CD4-positive, CD25-positive, alpha-beta regulatory T cell (primary cell): ENCODE measurements around the gene CILP. TPM values are rescaled to one million over a fixed set of nuclear protein-coding genes. Genes with fewer than 3 reads are reported as not detected.
A peak's percentile ranks its signal among the peaks of the same experiment; 100 is the strongest.
"Not testable (repeated sequence)": the region's sequence is repeated elsewhere in the genome, so short reads cannot be mapped to it uniquely, and the experiment has no call there.

ENCODE experiments used
- ATAC-seq, 2 donors: fragments of 150-1000 bp; cut with Tn5 transposase; one replicate each; pipeline ENCODE4 v1.10.0; 2021; ENCODE audit warnings: low read depth in 2 of 2, moderate number of reproducible peaks in 2 of 2, moderate library complexity in 1 of 2
- DNase-seq, 3 donors: peaks; one replicate each; pipeline versions ENCODE4 v3.0.0 to v3.0.0-alpha.2; 2012 to 2022; ENCODE audit warnings: mixed read lengths in 1 of 3
- H3K27ac ChIP-seq: one replicate; pipeline ENCODE4 v1.7.0; 2013; ENCODE audit warnings: mild to moderate bottlenecking, low read length; ENCODE audit not compliant: insufficient read depth, poor library complexity, severe bottlenecking
- H3K27me3 ChIP-seq: one replicate; pipeline ENCODE4 v1.7.0; 2013; ENCODE audit warnings: low read length; ENCODE audit not compliant: control insufficient read depth, insufficient read depth
- H3K36me3 ChIP-seq: one replicate; pipeline ENCODE4 v1.7.0; 2013; ENCODE audit warnings: mild to moderate bottlenecking, low read length, moderate library complexity; ENCODE audit not compliant: control insufficient read depth, insufficient read depth
- H3K4me1 ChIP-seq: 2 replicates; pipeline ENCODE4 v1.7.0; 2013; ENCODE audit warnings: mild to moderate bottlenecking, low read length; ENCODE audit not compliant: insufficient read depth, control insufficient read depth, poor library complexity, severe bottlenecking
- H3K4me3 ChIP-seq: one replicate; pipeline ENCODE4 v1.7.0; 2013; ENCODE audit warnings: low read depth, mild to moderate bottlenecking, low read length, moderate library complexity
- H3K9me3 ChIP-seq, 2 experiments: 1 replicate in 1 of 2; 2 replicates in 1 of 2; pipeline ENCODE4 v1.7.0; 2013; ENCODE audit warnings: low read length in 2 of 2, mild to moderate bottlenecking in 1 of 2, moderate library complexity in 1 of 2; ENCODE audit not compliant: control insufficient read depth in 2 of 2
- H3K27ac Mint-ChIP-seq, 3 donors: one replicate each; pipeline ENCODE4 v1.8.0; 2020 to 2022; ENCODE audit warnings: mild to moderate bottlenecking in 3 of 3, mixed read lengths in 3 of 3, moderate library complexity in 2 of 3
- H3K27me3 Mint-ChIP-seq: one replicate; pipeline ENCODE4 v1.8.0; 2022; ENCODE audit warnings: mild to moderate bottlenecking, mixed read lengths
- H3K36me3 Mint-ChIP-seq: one replicate; pipeline ENCODE4 v1.8.0; 2020; ENCODE audit warnings: mixed read lengths
- H3K4me1 Mint-ChIP-seq, 4 donors: one replicate each; pipeline ENCODE4 v1.8.0; 2020 to 2022; ENCODE audit warnings: mixed read lengths in 4 of 4, mild to moderate bottlenecking in 1 of 4
- H3K4me3 Mint-ChIP-seq, 4 donors: one replicate each; pipeline ENCODE4 v1.8.0; 2020 to 2022; ENCODE audit warnings: mild to moderate bottlenecking in 4 of 4, mixed read lengths in 4 of 4, moderate library complexity in 3 of 4
- H3K9me3 Mint-ChIP-seq, 7 donors: one replicate each; pipeline ENCODE4 v1.8.0; 2020 to 2022; ENCODE audit warnings: mixed read lengths in 7 of 7, mild to moderate bottlenecking in 3 of 7, moderate library complexity in 2 of 7
- polyA plus RNA-seq, 4 donors: library from polyadenylated mRNA; unstranded; fragments of 300-500 nt; fragmentation: Illumina TruSeq; gene quantifications; one replicate each; pipeline ENCODE4 v1.2.3, GENCODE V29; 2021
- total RNA-seq: library from RNA; stranded (reverse); gene quantifications from one replicate; pipeline ENCODE4 v1.2.3, GENCODE V29; 2022

Gene CILP
- total and polyA plus RNA-seq, 5 donors from 2014 or later = 0.52 TPM; not detected in 4

- peak in 1 of 3 donors; percentile 41 for DNase-seq
These were observed 22.1 kb downstream of the CILP start for GRCh38 chr15:65189102-65189740.

GRCh38 chr15:65188472-65188871 lies 22.8 kb downstream of the CILP start:
- peaks cover 6 to 16% (median 13%) of the 10 kb centered on the region in 4 donors for H3K4me1 Mint-ChIP-seq
- not testable (repeated sequence) for H3K4me3 ChIP-seq

More at GRCh38 chr15:65189102-65189740, 22.1 kb downstream of the CILP start:
- H3K9me3 Mint-ChIP-seq = no peaks in the 10 kb centered on the region
- no peaks in the 10 kb centered on the region for H3K36me3 Mint-ChIP-seq
- no peak overlapping the region for H3K27ac Mint-ChIP-seq
- H3K4me1 Mint-ChIP-seq = peaks cover 4 to 9% (median 7%) of the 10 kb centered on the region in 4 donors
- Histone ChIP-seq H3K27me3 (no peaks in the 10 kb centered on the region), H3K9me3 (no peaks in the 10 kb centered on the region), H3K4me3 (no peak overlapping the region), H3K4me1 (peaks cover 8% of the 10 kb centered on the region), H3K36me3 (no peaks in the 10 kb centered on the region), H3K27ac (no peak overlapping the region)
- ATAC-seq = no peak
- no peaks in the 10 kb centered on the region for H3K27me3 Mint-ChIP-seq
- H3K4me3 Mint-ChIP-seq = no peak overlapping the region

GRCh38 chr15:65184868-65185717 lies 26.2 kb downstream of the CILP start, which contains the start of gene CLPX:
TSS of gene CLPX (minus strand) at chr15:65185342. CDS start at chr15:65185153, 189 bp downstream.
- H3K4me3 ChIP-seq = peak within 1 kb of the TSS; percentile 92
- Mint-ChIP-seq H3K9me3 (no peaks in the 10 kb centered on the region), H3K27me3 (no peaks in the 10 kb centered on the region), H3K36me3 (peaks cover 4% of the 10 kb centered on the region), H3K27ac (peak within 1 kb of the TSS; percentile 96 to 98 (median 97)), H3K4me1 (peaks cover 17 to 43% (median 24%) of the 10 kb centered on the region in 4 donors), H3K4me3 (peak within 1 kb of the TSS; percentile 94 to 97 (median 96))
- DNase-seq (peak; percentile 87 to 98 (median 93)), ATAC-seq (peak; percentile 91 to 96)
- H3K36me3 ChIP-seq = peaks cover 1% of the 10 kb centered on the region
- H3K9me3 ChIP-seq = no peaks in the 10 kb centered on the region
- peak within 1 kb of the TSS; percentile 81 for H3K27ac ChIP-seq
- peaks cover 28% of the 10 kb centered on the region for H3K4me1 ChIP-seq
- no peaks in the 10 kb centered on the region for H3K27me3 ChIP-seq

More at GRCh38 chr15:65188472-65188871, 22.8 kb downstream of the CILP start:
- not testable (repeated sequence) for H3K27me3 ChIP-seq, H3K9me3 ChIP-seq, H3K27ac ChIP-seq, DNase-seq, H3K36me3 ChIP-seq, H3K27me3 Mint-ChIP-seq, ATAC-seq, H3K27ac Mint-ChIP-seq, H3K9me3 Mint-ChIP-seq, H3K36me3 Mint-ChIP-seq
- peak overlapping the region in 1 of 4 donors; percentile 65 for H3K4me3 Mint-ChIP-seq
- H3K4me1 ChIP-seq = peaks cover 16% of the 10 kb centered on the region

GRCh38 chr15:65184305-65184867 lies 26.9 kb downstream of the CILP start:
- Mint-ChIP-seq H3K27me3 (no peaks in the 10 kb centered on the region), H3K27ac (peak overlapping the region; percentile 96 to 97 (median 96)), H3K9me3 (no peaks in the 10 kb centered on the region), H3K4me3 (peak overlapping the region; percentile 94 to 97 (median 96)), H3K36me3 (peaks cover 4% of the 10 kb centered on the region), H3K4me1 (peaks cover 21 to 49% (median 31%) of the 10 kb centered on the region in 4 donors)
- DNase-seq (peak in 2 of 3 donors; percentile 19 to 56), ATAC-seq (no peak)
- H3K36me3 ChIP-seq = peaks cover 9% of the 10 kb centered on the region
- peaks cover 31% of the 10 kb centered on the region for H3K4me1 ChIP-seq
- peak overlapping the region; percentile 81 for H3K27ac ChIP-seq
- H3K27me3 ChIP-seq = no peaks in the 10 kb centered on the region
- H3K4me3 ChIP-seq = peak overlapping the region; percentile 92
- no peaks in the 10 kb centered on the region for H3K9me3 ChIP-seq

- peaks cover 13% of the 10 kb centered on the region for H3K36me3 ChIP-seq
- Mint-ChIP-seq H3K9me3 (no peaks in the 10 kb centered on the region), H3K4me3 (peak overlapping the region; percentile 94 to 97 (median 96)), H3K4me1 (peaks cover 26 to 49% (median 32%) of the 10 kb centered on the region in 4 donors), H3K36me3 (peaks cover 5% of the 10 kb centered on the region), H3K27ac (peak overlapping the region in 2 of 3 donors; percentile 96 to 97), H3K27me3 (no peaks in the 10 kb centered on the region)
- ATAC-seq (no peak), DNase-seq (no peak)
- H3K4me3 ChIP-seq = peak overlapping the region; percentile 92
- H3K27ac ChIP-seq = peak overlapping the region; percentile 81
- H3K27me3 ChIP-seq = no peaks in the 10 kb centered on the region
- no peaks in the 10 kb centered on the region for H3K9me3 ChIP-seq
- peaks cover 31% of the 10 kb centered on the region for H3K4me1 ChIP-seq
These were observed 27.5 kb downstream of the CILP start for GRCh38 chr15:65183865-65184159.

- Mint-ChIP-seq H3K36me3 (peaks cover 10% of the 10 kb centered on the region), H3K4me3 (peak overlapping the region; percentile 94 to 97 (median 96)), H3K27me3 (no peaks in the 10 kb centered on the region), H3K9me3 (no peaks in the 10 kb centered on the region), H3K4me1 (peaks cover 28 to 52% (median 33%) of the 10 kb centered on the region in 4 donors), H3K27ac (peak overlapping the region; percentile 42 to 96 (median 52))
- H3K27me3 ChIP-seq = no peaks in the 10 kb centered on the region
- ATAC-seq (no peak), DNase-seq (no peak)
- peaks cover 24% of the 10 kb centered on the region for H3K36me3 ChIP-seq
- peak overlapping the region; percentile 44 for H3K4me3 ChIP-seq
- peaks cover 31% of the 10 kb centered on the region for H3K4me1 ChIP-seq
- H3K27ac ChIP-seq = peak overlapping the region; percentile 23
- H3K9me3 ChIP-seq = no peaks in the 10 kb centered on the region
These were observed 28.7 kb downstream of the CILP start for GRCh38 chr15:65182538-65182937.

GRCh38 chr15:65181582-65182353 lies 29.5 kb downstream of the CILP start:
- H3K27ac Mint-ChIP-seq, H3K27me3 Mint-ChIP-seq, H3K9me3 ChIP-seq, DNase-seq, H3K9me3 Mint-ChIP-seq, ATAC-seq, H3K27me3 ChIP-seq: not testable (repeated sequence)
- peaks cover 31% of the 10 kb centered on the region for H3K4me1 ChIP-seq
- peak overlapping the region; percentile 44 for H3K4me3 ChIP-seq
- peaks cover 32% of the 10 kb centered on the region for H3K36me3 ChIP-seq
- Mint-ChIP-seq H3K4me3 (peak overlapping the region; percentile 62 to 94 (median 72)), H3K36me3 (peaks cover 10% of the 10 kb centered on the region), H3K4me1 (peaks cover 28 to 52% (median 33%) of the 10 kb centered on the region in 4 donors)
- peak overlapping the region; percentile 23 for H3K27ac ChIP-seq
